HG02870 (cell line): ENCODE measurements around the gene CUEDC1.

Experiments
- ATAC-seq: cut with Tn5 transposase; IDR thresholded peaks from one replicate; pipeline ENCODE4 v1.9.1; 2021; ENCODE audit warnings: mild to moderate bottlenecking, moderate library complexity; ENCODE audit not compliant: unreplicated experiment

Gene CUEDC1

GRCh38 chr17:57900991-57901743, 54.0 kb downstream of the CUEDC1 start:
- ATAC-seq = no peak

GRCh38 chr17:57899822-57900221, 55.4 kb downstream of the CUEDC1 start:
- ATAC-seq = no peak

GRCh38 chr17:57899391-57899790, 55.8 kb downstream of the CUEDC1 start:
- no peak for ATAC-seq

- ATAC-seq = no peak
Observed at GRCh38 chr17:57898487-57899311, 56.5 kb downstream of the CUEDC1 start.

GRCh38 chr17:57895382-57896060, 59.7 kb downstream of the CUEDC1 start:
- no peak for ATAC-seq

GRCh38 chr17:57894848-57895247, 60.4 kb downstream of the CUEDC1 start:
- no peak for ATAC-seq

- no peak for ATAC-seq
Observed at GRCh38 chr17:57892820-57893595, 62.2 kb downstream of the CUEDC1 start.

GRCh38 chr17:57892146-57892819, 62.9 kb downstream of the CUEDC1 start:
- no peak for ATAC-seq

- no peak for ATAC-seq
Observed at GRCh38 chr17:57890857-57891232, 64.4 kb downstream of the CUEDC1 start.

- ATAC-seq = no peak
Observed at GRCh38 chr17:57889892-57890856, 65.0 kb downstream of the CUEDC1 start.

GRCh38 chr17:57889252-57889651, 66.0 kb downstream of the CUEDC1 start:
- ATAC-seq = no peak

GRCh38 chr17:57888311-57889216, 66.6 kb downstream of the CUEDC1 start:
- no peak for ATAC-seq

- no peak for ATAC-seq
Observed at GRCh38 chr17:57887161-57887560, 68.1 kb downstream of the CUEDC1 start.

- no peak for ATAC-seq
Observed at GRCh38 chr17:57886020-57886419, 69.2 kb downstream of the CUEDC1 start.

- ATAC-seq = no peak
Observed at GRCh38 chr17:57885148-57885915, 69.9 kb downstream of the CUEDC1 start.

- ATAC-seq = no peak
Observed at GRCh38 chr17:57881783-57882351, 73.3 kb downstream of the CUEDC1 start.

- no peak for ATAC-seq
Observed at GRCh38 chr17:57881143-57881542, 74.1 kb downstream of the CUEDC1 start.
